Measurements from ENCODE around the gene PDE1C. TPM values are rescaled to one million over a fixed set of nuclear protein-coding genes. Genes with fewer than 3 reads are reported as not detected.

PDE1C gene
- total and polyA plus RNA-seq, 5 donors from 2014 or later, result not detected

- Histone ChIP-seq H3K27ac (ENCODE audit: insufficient read depth, low read length, poor library complexity, severe bottlenecking) (no peak overlapping the region), H3K9me3 (ENCODE audit: control insufficient read depth in 2 of 2, low read length in 2 of 2) (no peaks in the 10 kb centered on the region), H3K4me1 (ENCODE audit: control insufficient read depth, insufficient read depth, low read length, poor library complexity, severe bottlenecking) (no peaks in the 10 kb centered on the region), H3K4me3 (ENCODE audit: low read depth, low read length) (no peak overlapping the region), H3K27me3 (ENCODE audit: control insufficient read depth, insufficient read depth, low read length) (no peaks in the 10 kb centered on the region), H3K36me3 (ENCODE audit: control insufficient read depth, insufficient read depth, low read length) (no peaks in the 10 kb centered on the region)
- no peaks in the 10 kb centered on the region for H3K27me3 Mint-ChIP-seq
- ATAC-seq (ENCODE audit: low read depth in 2 of 2) (no peak), DNase-seq (no peak)
- H3K9me3 Mint-ChIP-seq, result peaks cover 0 to 18% (median 4%) of the 10 kb centered on the region in 7 donors
- H3K27ac Mint-ChIP-seq, result no peak overlapping the region
- no peaks in the 10 kb centered on the region for H3K36me3 Mint-ChIP-seq
- H3K4me1 Mint-ChIP-seq, result no peaks in the 10 kb centered on the region
- no peak overlapping the region for H3K4me3 Mint-ChIP-seq
These were observed 135.7 kb downstream of the PDE1C start for GRCh38 chr7:31934551-31934950.

GRCh38 chr7:31933481-31933880, 136.7 kb downstream of the PDE1C start:
- H3K36me3 Mint-ChIP-seq, result no peaks in the 10 kb centered on the region
- peaks cover 0 to 18% (median 5%) of the 10 kb centered on the region in 7 donors for H3K9me3 Mint-ChIP-seq
- no peaks in the 10 kb centered on the region for H3K4me1 Mint-ChIP-seq
- Histone ChIP-seq H3K27ac (ENCODE audit: insufficient read depth, low read length, poor library complexity, severe bottlenecking) (no peak overlapping the region), H3K4me3 (ENCODE audit: low read depth, low read length) (no peak overlapping the region), H3K9me3 (ENCODE audit: control insufficient read depth in 2 of 2, low read length in 2 of 2) (no peaks in the 10 kb centered on the region), H3K4me1 (ENCODE audit: control insufficient read depth, insufficient read depth, low read length, poor library complexity, severe bottlenecking) (no peaks in the 10 kb centered on the region), H3K27me3 (ENCODE audit: control insufficient read depth, insufficient read depth, low read length) (no peaks in the 10 kb centered on the region), H3K36me3 (ENCODE audit: control insufficient read depth, insufficient read depth, low read length) (no peaks in the 10 kb centered on the region)
- no peak overlapping the region for H3K27ac Mint-ChIP-seq
- no peak overlapping the region for H3K4me3 Mint-ChIP-seq
- ATAC-seq (ENCODE audit: low read depth in 2 of 2) (no peak), DNase-seq (no peak)
- no peaks in the 10 kb centered on the region for H3K27me3 Mint-ChIP-seq

- Mint-ChIP-seq H3K27ac (no peak overlapping the region), H3K4me1 (no peaks in the 10 kb centered on the region), H3K4me3 (no peak overlapping the region), H3K9me3 (peaks cover 0 to 19% (median 7%) of the 10 kb centered on the region in 7 donors), H3K36me3 (no peaks in the 10 kb centered on the region), H3K27me3 (no peaks in the 10 kb centered on the region)
- no peaks in the 10 kb centered on the region for H3K36me3 ChIP-seq (ENCODE audit: control insufficient read depth, insufficient read depth, low read length)
- H3K9me3 ChIP-seq (ENCODE audit: control insufficient read depth in 2 of 2, low read length in 2 of 2), result no peaks in the 10 kb centered on the region
- H3K27ac ChIP-seq (ENCODE audit: insufficient read depth, low read length, poor library complexity, severe bottlenecking), result no peak overlapping the region
- no peaks in the 10 kb centered on the region for H3K27me3 ChIP-seq (ENCODE audit: control insufficient read depth, insufficient read depth, low read length)
- DNase-seq, result no peak
- no peak overlapping the region for H3K4me3 ChIP-seq (ENCODE audit: low read depth, low read length)
- ATAC-seq (ENCODE audit: low read depth in 2 of 2), result no peak
- H3K4me1 ChIP-seq (ENCODE audit: control insufficient read depth, insufficient read depth, low read length, poor library complexity, severe bottlenecking), result no peaks in the 10 kb centered on the region
These were observed 143.1 kb downstream of the PDE1C start for GRCh38 chr7:31926991-31927584.

GRCh38 chr7:31925753-31926454, 144.3 kb downstream of the PDE1C start:
- H3K9me3 Mint-ChIP-seq, result peaks cover 0 to 19% (median 5%) of the 10 kb centered on the region in 7 donors

GRCh38 chr7:31924251-31924650, 146.0 kb downstream of the PDE1C start:
- H3K27ac ChIP-seq (ENCODE audit: insufficient read depth, low read length, poor library complexity, severe bottlenecking), result no peak overlapping the region
- no peaks in the 10 kb centered on the region for H3K27me3 ChIP-seq (ENCODE audit: control insufficient read depth, insufficient read depth, low read length)
- Mint-ChIP-seq H3K36me3 (no peaks in the 10 kb centered on the region), H3K4me1 (no peaks in the 10 kb centered on the region), H3K27me3 (no peaks in the 10 kb centered on the region), H3K9me3 (peaks cover 0 to 9% (median 6%) of the 10 kb centered on the region in 7 donors), H3K4me3 (no peak overlapping the region), H3K27ac (no peak overlapping the region)
- ATAC-seq (ENCODE audit: low read depth in 2 of 2) (no peak), DNase-seq (no peak)
- H3K4me1 ChIP-seq (ENCODE audit: control insufficient read depth, insufficient read depth, low read length, poor library complexity, severe bottlenecking), result no peaks in the 10 kb centered on the region
- H3K36me3 ChIP-seq (ENCODE audit: control insufficient read depth, insufficient read depth, low read length), result no peaks in the 10 kb centered on the region
- no peaks in the 10 kb centered on the region for H3K9me3 ChIP-seq (ENCODE audit: control insufficient read depth in 2 of 2, low read length in 2 of 2)
- H3K4me3 ChIP-seq (ENCODE audit: low read depth, low read length), result no peak overlapping the region

More at GRCh38 chr7:31925753-31926454, 144.3 kb downstream of the PDE1C start:
- Histone ChIP-seq H3K4me1 (ENCODE audit: control insufficient read depth, insufficient read depth, low read length, poor library complexity, severe bottlenecking) (no peaks in the 10 kb centered on the region), H3K9me3 (ENCODE audit: control insufficient read depth in 2 of 2, low read length in 2 of 2) (no peaks in the 10 kb centered on the region), H3K27ac (ENCODE audit: insufficient read depth, low read length, poor library complexity, severe bottlenecking) (no peak overlapping the region), H3K4me3 (ENCODE audit: low read depth, low read length) (no peak overlapping the region), H3K36me3 (ENCODE audit: control insufficient read depth, insufficient read depth, low read length) (no peaks in the 10 kb centered on the region), H3K27me3 (ENCODE audit: control insufficient read depth, insufficient read depth, low read length) (no peaks in the 10 kb centered on the region)
- Mint-ChIP-seq H3K4me1 (no peaks in the 10 kb centered on the region), H3K27me3 (no peaks in the 10 kb centered on the region), H3K4me3 (no peak overlapping the region), H3K36me3 (no peaks in the 10 kb centered on the region), H3K27ac (no peak overlapping the region)
- ATAC-seq (ENCODE audit: low read depth in 2 of 2) (no peak), DNase-seq (no peak)

GRCh38 chr7:31922848-31923247, 147.4 kb downstream of the PDE1C start:
- no peaks in the 10 kb centered on the region for H3K27me3 Mint-ChIP-seq
- Histone ChIP-seq H3K36me3 (ENCODE audit: control insufficient read depth, insufficient read depth, low read length) (no peaks in the 10 kb centered on the region), H3K4me1 (ENCODE audit: control insufficient read depth, insufficient read depth, low read length, poor library complexity, severe bottlenecking) (no peaks in the 10 kb centered on the region), H3K4me3 (ENCODE audit: low read depth, low read length) (no peak overlapping the region), H3K9me3 (ENCODE audit: control insufficient read depth in 2 of 2, low read length in 2 of 2) (no peaks in the 10 kb centered on the region), H3K27me3 (ENCODE audit: control insufficient read depth, insufficient read depth, low read length) (no peaks in the 10 kb centered on the region), H3K27ac (ENCODE audit: insufficient read depth, low read length, poor library complexity, severe bottlenecking) (no peak overlapping the region)
- no peak overlapping the region for H3K27ac Mint-ChIP-seq
- no peaks in the 10 kb centered on the region for H3K36me3 Mint-ChIP-seq
- no peak overlapping the region for H3K4me3 Mint-ChIP-seq
- H3K4me1 Mint-ChIP-seq, result no peaks in the 10 kb centered on the region
- H3K9me3 Mint-ChIP-seq, result peaks cover 0 to 7% (median 2%) of the 10 kb centered on the region in 7 donors
- ATAC-seq (ENCODE audit: low read depth in 2 of 2) (no peak), DNase-seq (no peak)

- Histone ChIP-seq H3K36me3 (ENCODE audit: control insufficient read depth, insufficient read depth, low read length) (no peaks in the 10 kb centered on the region), H3K27ac (ENCODE audit: insufficient read depth, low read length, poor library complexity, severe bottlenecking) (no peak overlapping the region), H3K4me1 (ENCODE audit: control insufficient read depth, insufficient read depth, low read length, poor library complexity, severe bottlenecking) (no peaks in the 10 kb centered on the region), H3K9me3 (ENCODE audit: control insufficient read depth in 2 of 2, low read length in 2 of 2) (no peaks in the 10 kb centered on the region), H3K4me3 (ENCODE audit: low read depth, low read length) (no peak overlapping the region), H3K27me3 (ENCODE audit: control insufficient read depth, insufficient read depth, low read length) (no peaks in the 10 kb centered on the region)
- DNase-seq (no peak), ATAC-seq (ENCODE audit: low read depth in 2 of 2) (no peak)
- Mint-ChIP-seq H3K4me3 (no peak overlapping the region), H3K9me3 (peaks cover 0 to 6% (median 0%) of the 10 kb centered on the region in 7 donors), H3K4me1 (no peaks in the 10 kb centered on the region), H3K36me3 (no peaks in the 10 kb centered on the region), H3K27ac (no peak overlapping the region), H3K27me3 (no peaks in the 10 kb centered on the region)
These were observed 149.2 kb downstream of the PDE1C start for GRCh38 chr7:31921047-31921446.

Data from CD4-positive, CD25-positive, alpha-beta regulatory T cell (primary cell).